NCI-H2107 treated with DMSO at 0.1 percent for 48 hours (cell line): ENCODE measurements around the gene MAPK10.
"Not testable (repeated sequence)": the region's sequence is repeated elsewhere in the genome, so short reads cannot be mapped to it uniquely, and the experiment has no call there.

Experiments
- DNase-seq: peaks from one replicate; lab custom pipeline; 2025; ENCODE audit not compliant: unreplicated experiment; lab: John Stamatoyannopoulos, UW

Gene MAPK10

DNA sequence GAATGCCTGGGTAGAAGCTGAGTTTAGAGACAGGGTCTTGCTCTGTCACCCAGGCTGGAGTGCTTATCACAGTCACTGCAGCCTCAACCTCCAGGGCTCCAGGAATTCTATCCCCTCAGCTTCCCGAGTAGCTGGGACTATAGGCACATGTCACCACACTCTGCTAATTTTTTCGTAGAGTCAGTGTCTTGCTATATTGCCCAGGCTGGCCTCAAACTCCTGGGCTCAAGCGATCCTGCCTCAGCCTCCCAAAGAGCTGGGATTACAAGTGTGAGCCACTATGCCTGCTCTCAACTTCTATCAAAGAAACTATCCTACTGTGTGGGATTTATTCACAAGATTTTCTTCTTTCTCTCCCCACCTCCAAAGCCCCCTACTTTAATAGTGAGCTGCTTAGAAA is 15.7 kb downstream of the MAPK10 start:
- no peak for DNase-seq

- no peak for DNase-seq
Observed at GRCh38 chr4:86338989-86339388, 20.9 kb downstream of the MAPK10 start.

GRCh38 chr4:86338521-86338920 is 21.3 kb downstream of the MAPK10 start:
- no peak for DNase-seq

GRCh38 chr4:86334020-86334750 is 25.7 kb downstream of the MAPK10 start:
- no peak for DNase-seq

DNA sequence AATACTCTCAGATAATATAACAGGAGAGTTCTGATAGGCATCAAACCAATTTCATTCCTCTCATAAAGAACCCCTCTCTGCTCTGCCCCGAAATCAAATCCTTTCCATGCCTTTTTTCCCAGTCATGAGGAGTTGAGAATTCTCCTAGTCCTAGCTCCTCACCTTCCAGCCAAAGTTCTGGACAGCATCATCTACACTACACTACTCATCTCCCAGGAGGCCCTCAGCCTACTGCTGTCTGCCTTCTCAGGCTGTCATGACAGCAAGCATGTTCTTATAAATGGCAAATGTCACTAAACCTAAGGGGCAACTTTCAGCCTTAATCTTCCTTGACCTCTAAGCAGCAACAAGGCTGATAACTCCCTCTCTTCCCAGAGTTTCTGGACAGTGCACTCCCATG is 26.6 kb downstream of the MAPK10 start:
- DNase-seq, result no peak

- no peak for DNase-seq
Observed at GRCh38 chr4:86330961-86331742, 28.7 kb downstream of the MAPK10 start.

DNA sequence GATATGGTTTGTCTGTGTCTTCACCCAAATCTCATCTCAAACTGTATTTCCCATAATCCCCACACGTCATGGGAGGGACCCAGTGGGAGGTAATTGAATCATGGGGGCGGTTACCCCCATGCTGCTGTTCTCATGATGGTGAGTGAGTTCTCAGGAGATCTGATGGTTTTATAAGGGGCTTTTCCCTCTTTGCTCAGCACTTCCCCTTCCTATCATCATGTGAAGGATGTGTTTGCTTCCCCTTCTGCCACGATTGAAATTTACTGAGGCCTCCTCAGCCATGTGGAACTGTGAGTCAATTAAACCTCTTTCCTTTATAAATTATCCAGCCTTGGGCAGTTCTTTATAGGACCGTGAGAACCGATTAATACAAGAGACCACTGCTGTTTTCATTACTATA is 29.4 kb downstream of the MAPK10 start:
- not testable (repeated sequence) for DNase-seq

DNA sequence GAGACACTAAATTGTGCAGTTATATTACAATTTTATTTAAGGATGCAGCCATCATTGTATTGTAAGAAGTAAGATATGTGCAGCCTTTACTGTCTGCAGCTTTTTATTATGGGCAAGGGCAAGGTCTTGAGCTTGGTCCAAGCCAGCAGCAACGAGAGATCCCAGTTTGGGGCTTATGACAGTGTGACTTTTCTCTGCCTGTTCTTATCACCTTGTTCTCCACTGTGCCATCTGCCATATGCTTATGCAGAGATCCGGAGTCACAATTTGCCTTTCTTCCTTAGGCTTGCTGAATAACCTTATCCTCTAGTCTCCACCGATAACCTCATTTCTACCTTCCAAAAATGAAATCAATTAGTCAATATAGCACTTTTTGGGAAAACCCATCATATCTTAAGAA is 30.4 kb downstream of the MAPK10 start:
- DNase-seq, result no peak

DNA sequence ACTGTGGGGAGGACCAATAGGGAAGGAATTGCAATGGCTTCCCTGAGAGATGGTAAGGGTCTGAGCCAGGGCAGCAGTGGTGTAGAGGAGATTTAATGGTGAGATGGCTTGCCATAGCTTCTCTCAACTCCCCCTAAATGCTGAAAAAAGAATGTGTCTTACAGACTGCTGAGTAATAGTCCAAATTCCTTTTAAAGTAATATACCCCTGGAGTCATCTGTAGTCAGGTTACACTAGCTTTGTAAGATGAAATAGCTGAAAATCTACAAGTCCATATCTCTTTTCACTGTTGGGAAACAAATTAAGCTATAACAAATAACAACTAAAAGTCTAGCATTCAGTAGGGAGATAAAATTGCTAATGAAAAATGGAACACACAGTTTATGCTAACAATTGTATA is 33.5 kb downstream of the MAPK10 start:
- no peak for DNase-seq

DNA sequence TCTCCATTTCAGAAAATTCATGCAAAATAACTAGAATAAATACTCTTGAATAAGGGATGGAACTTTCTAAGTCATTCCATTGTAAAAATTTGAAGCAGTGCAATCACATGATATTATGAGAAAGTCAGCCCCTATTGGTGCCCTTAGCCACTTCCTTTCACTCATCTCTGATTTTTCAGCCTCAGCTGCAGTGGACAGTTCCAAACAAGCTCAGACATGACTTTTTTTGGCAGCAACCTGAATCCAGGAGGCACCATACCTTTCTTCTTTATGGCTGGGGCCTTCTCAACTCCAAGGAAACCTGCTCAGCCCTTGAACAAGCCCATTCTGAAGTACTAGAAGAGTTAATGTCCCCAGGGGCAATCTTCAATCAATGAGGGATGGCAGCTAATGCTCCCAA is 40.5 kb downstream of the MAPK10 start:
- DNase-seq, result no peak

GRCh38 chr4:86315579-86315978 is 44.3 kb downstream of the MAPK10 start:
- DNase-seq, result no peak

- no peak for DNase-seq
Observed at GRCh38 chr4:86313656-86314055, 46.2 kb downstream of the MAPK10 start.

DNA sequence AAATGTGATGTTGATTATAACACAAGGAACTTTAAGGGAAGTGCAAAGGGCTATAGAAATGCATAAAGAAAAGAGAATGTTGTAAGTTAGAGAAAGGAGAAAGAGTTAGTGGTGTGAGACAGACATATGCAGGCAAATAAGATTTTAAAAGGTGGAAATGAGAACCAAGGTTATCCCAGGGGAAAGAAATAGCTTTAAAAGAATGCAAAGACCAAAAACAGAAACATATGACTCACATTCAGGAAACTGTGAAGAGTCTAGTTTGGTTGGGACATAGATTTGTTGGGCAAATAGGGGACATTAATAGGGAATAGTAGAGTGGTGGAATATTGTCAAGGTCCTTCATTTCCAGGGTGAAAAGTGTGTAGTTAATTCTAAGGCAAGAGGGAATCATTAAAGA is 52.4 kb downstream of the MAPK10 start:
- DNase-seq, result no peak

DNA sequence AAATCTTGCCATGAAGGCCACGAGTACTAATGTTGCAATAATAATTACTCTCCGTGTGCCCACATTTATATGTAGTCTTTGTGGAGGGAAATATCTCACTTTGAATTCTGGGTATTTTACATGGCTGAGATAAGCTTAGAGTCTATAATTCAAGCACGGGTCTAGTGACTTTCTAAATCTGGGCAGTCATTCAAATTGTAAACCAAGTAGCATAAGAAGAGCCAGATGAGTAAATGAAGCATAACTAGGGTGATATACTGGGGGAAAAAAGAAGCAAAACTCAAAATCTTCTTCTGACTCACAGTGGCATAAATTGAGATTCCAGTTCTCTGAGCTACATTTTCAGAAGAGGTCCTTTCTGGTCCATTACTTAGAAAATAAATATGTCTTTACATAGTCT is 53.0 kb downstream of the MAPK10 start:
- DNase-seq, result no peak

GRCh38 chr4:86302830-86303229 is 57.0 kb downstream of the MAPK10 start:
- no peak for DNase-seq

DNA sequence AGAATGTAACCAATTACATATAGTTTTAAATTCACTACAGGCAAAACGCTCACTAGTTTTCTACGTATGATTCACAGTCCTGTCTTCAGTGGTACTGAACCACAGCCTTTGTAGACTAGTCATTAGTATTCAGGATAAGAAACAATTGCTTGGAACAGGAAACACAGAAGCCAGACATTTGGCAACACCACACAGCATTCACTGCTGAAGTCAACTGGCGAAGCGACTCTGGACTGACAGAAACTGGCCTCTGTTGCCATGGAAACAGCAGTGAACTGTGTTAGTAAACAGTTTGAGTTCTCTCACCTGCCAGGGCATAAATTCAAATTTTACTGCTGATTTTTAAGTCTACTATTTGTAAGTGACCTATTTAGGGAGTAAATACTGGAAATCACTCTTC is 57.6 kb downstream of the MAPK10 start:
- DNase-seq, result no peak

- no peak for DNase-seq
Observed at GRCh38 chr4:86300516-86300915, 59.3 kb downstream of the MAPK10 start.

DNA sequence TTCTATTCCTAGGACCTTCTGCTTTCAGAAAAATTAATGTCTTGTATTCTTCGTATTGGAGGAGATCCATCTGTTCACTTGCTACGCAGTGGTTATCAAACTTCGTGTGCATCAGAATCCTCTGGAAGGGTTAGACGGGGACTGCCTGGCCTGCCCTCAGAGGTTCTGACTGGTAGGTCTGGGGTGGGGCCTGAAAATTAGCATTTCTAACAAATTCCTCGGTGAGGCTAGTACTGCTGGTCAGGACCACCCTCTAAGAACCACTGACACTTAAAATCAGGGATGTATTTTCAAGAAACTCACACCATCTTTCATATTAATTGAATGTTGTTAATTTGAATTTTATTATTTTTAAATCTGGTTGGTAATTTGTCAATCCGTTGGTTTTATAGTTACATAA is 63.0 kb downstream of the MAPK10 start:
- DNase-seq, result no peak

GRCh38 chr4:86294883-86295282 is 65.0 kb downstream of the MAPK10 start:
- DNase-seq, result no peak

- no peak for DNase-seq
Observed at GRCh38 chr4:86291180-86291579, 68.7 kb downstream of the MAPK10 start.

- DNase-seq, result no peak
Observed at GRCh38 chr4:86286726-86287125, 73.1 kb downstream of the MAPK10 start.

DNA sequence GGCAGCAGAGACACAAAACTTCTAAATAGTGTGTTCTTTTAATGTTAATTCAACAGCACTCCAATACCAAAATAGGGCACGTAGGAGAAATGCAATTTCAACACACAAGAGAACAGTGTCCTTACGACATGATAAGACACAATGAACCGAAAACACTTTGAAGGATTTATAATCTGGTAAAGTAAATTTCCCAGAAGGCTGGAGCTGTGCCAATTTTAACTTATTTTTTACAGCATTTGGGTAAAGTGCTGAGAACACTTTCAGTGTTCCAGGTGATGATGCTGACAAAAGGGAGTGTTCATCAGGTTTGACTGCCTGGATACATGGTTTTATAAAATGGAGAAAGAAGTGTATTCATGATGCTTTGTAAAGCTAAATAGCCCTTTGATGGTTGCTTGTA is 76.5 kb downstream of the MAPK10 start:
- DNase-seq, result no peak

DNA sequence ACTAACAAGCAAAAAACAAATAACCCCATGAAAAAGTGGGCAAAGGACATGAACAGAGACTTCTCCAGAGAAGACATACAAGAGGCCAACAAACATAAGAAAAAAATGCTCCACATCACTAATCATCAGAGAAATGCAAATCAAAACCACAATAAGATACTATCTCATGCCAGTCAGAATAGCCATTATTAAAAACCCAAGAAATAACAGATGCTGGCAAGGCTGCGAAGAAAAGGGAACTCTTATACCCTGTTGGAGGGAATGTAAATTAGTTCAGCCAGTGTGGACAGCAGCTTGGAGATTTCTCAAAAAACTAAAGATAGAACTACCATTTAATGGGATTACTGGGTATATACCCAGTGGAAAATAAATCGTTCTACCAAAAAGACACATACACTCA is 79.6 kb downstream of the MAPK10 start:
- DNase-seq, result no peak
